Esophagus (tissue), 2 donors: Measurements from ENCODE around the gene GRM8. TPM values are rescaled to one million over a fixed set of nuclear protein-coding genes. Genes with fewer than 3 reads are reported as not detected.

Experiments used
- H3K27ac ChIP-seq, 2 donors: one replicate each; pipeline ENCODE4 v1.5.1; 2013; ENCODE audit warnings: low read depth in 2 of 2, mild to moderate bottlenecking in 2 of 2, inconsistent platforms in 1 of 2, low read length in 1 of 2, moderate library complexity in 1 of 2
- H3K27me3 ChIP-seq, 2 donors: one replicate each; pipeline ENCODE4 v1.6.1; 2013; ENCODE audit warnings: low read length in 2 of 2, control low read depth in 1 of 2, mild to moderate bottlenecking in 1 of 2; ENCODE audit not compliant: insufficient read depth in 2 of 2, control insufficient read depth in 1 of 2
- H3K36me3 ChIP-seq, 2 donors: one replicate each; pipeline ENCODE4 v1.6.1; 2013; ENCODE audit warnings: low read length in 1 of 2; ENCODE audit not compliant: control insufficient read depth in 2 of 2, insufficient read depth in 2 of 2
- H3K4me1 ChIP-seq, 2 donors: one replicate each; pipeline ENCODE4 v1.6.1; 2013; ENCODE audit warnings: low read length in 1 of 2; ENCODE audit not compliant: control insufficient read depth in 2 of 2, insufficient read depth in 2 of 2
- H3K4me3 ChIP-seq, 2 donors: one replicate each; pipeline ENCODE4 v1.5.1; 2013; ENCODE audit warnings: low read length in 2 of 2, mild to moderate bottlenecking in 2 of 2, low read depth in 1 of 2, moderate library complexity in 1 of 2
- H3K9me3 ChIP-seq, 2 donors: one replicate each; pipeline ENCODE4 v1.6.1; 2013; ENCODE audit warnings: mild to moderate bottlenecking in 2 of 2, low read depth in 1 of 2, low read length in 1 of 2, moderate library complexity in 1 of 2; ENCODE audit not compliant: control insufficient read depth in 2 of 2, insufficient read depth in 1 of 2
- WGBS, 2 donors: extraction: QIAGEN DNeasy Blood & Tissue Kit; methylation state at CpG; one replicate each; pipeline ENCODE4 v1.1.7; 2013; 5-methylcytosine and 5-hydroxymethylcytosine counted together
- polyA plus RNA-seq, 2 donors: library from polyadenylated mRNA; stranded (reverse); fragments of 200-250 nt; gene quantifications; one replicate each; pipeline ENCODE4 v1.2.3, GENCODE V29; 2013
- donor health status: healthy with polysubstance abuse.
- donor health status: Bipolar disorder and iron deficiency.

Gene GRM8
- polyA plus RNA-seq, 2 donors, result 0.19 TPM; not detected in 1

DNA sequence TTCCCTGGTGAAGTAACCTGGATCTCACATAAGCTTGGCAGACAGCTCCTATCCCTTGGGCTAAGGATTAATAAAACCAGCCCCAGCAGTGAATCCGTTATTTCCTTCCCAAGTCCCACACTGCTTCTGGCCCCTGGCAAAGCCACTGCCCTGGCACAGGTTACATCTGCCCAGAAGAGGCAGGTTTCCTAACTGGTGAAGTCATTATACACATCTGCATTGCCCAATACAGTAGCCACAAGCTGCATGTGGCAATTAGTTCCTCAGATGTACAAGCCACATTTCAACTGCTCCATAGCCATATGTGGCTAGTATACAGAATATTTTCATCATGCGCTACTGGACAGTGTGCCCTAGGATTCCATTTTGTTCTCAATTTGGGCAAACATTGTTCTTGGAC, 273.0 kb downstream of the GRM8 start:
- WGBS, 2 donors, result 58 to 64% methylated on average over 2 of the region's 2 CpGs
- Histone ChIP-seq H3K4me1 (no peaks in the 10 kb centered on the region), H3K27ac (no peak overlapping the region), H3K27me3 (no peaks in the 10 kb centered on the region), H3K9me3 (peaks cover 0 to 3% of the 10 kb centered on the region in 2 donors), H3K36me3 (no peaks in the 10 kb centered on the region), H3K4me3 (no peak overlapping the region)

GRCh38 chr7:126978865-126979264, 273.9 kb downstream of the GRM8 start:
- Histone ChIP-seq H3K27me3 (no peaks in the 10 kb centered on the region), H3K4me3 (no peak overlapping the region), H3K9me3 (peaks cover 0 to 3% of the 10 kb centered on the region in 2 donors), H3K4me1 (no peaks in the 10 kb centered on the region), H3K36me3 (no peaks in the 10 kb centered on the region), H3K27ac (no peak overlapping the region)
- 58 to 73% methylated on average over 3 of the region's 3 CpGs for WGBS, 2 donors

GRCh38 chr7:126973066-126973465, 279.7 kb downstream of the GRM8 start:
- Histone ChIP-seq H3K9me3 (no peaks in the 10 kb centered on the region), H3K27ac (no peak overlapping the region), H3K36me3 (no peaks in the 10 kb centered on the region), H3K4me3 (no peak overlapping the region), H3K27me3 (no peaks in the 10 kb centered on the region), H3K4me1 (no peaks in the 10 kb centered on the region)

DNA sequence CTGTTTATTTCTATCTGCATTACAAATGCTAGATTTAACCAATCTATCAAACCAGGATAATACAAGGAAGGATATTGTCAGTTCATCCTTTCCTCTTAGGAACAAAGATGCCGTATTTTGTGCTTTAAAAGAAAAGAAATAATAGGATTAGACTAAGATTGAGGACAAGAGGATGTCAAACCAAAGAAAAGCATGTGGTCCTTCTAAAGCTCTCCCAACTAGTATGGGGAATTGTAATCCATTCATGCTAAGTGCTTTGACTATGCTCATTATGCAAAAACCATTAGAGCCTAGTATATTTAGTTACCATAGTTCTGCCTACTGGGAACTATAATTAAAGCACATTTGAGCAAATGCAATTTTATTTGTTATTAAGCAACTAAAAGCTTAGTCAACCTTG, 280.2 kb downstream of the GRM8 start:
- H3K4me1 ChIP-seq, result no peaks in the 10 kb centered on the region
- H3K27me3 ChIP-seq, result no peaks in the 10 kb centered on the region
- H3K36me3 ChIP-seq, result no peaks in the 10 kb centered on the region
- no peak overlapping the region for H3K27ac ChIP-seq
- no peak overlapping the region for H3K4me3 ChIP-seq
- WGBS, 2 donors, result 81 to 82% methylated on average over 1 of the region's 1 CpG
- no peaks in the 10 kb centered on the region for H3K9me3 ChIP-seq

DNA sequence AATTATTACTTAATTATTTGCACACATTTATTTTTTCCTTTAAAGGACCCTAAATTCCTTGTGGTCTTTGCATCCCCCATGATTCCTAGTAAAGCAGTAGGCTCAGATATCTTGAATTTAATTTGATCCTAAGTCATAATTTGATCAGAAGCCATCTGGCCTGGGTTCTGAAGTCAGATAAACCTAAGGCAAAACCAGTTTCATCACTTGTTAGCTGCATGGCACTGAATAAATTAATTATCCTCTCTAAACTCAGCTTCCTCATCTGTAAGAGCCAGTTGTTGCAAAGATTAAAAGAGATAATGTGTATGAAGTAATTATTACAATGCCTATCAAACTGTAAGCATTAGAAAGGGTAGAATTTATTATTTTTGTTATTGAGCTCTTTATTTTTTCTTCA, 293.1 kb downstream of the GRM8 start:
- Histone ChIP-seq H3K4me1 (no peaks in the 10 kb centered on the region), H3K27me3 (no peaks in the 10 kb centered on the region), H3K4me3 (no peak overlapping the region), H3K27ac (no peak overlapping the region), H3K9me3 (peaks cover 4 to 7% of the 10 kb centered on the region in 2 donors), H3K36me3 (no peaks in the 10 kb centered on the region)

DNA sequence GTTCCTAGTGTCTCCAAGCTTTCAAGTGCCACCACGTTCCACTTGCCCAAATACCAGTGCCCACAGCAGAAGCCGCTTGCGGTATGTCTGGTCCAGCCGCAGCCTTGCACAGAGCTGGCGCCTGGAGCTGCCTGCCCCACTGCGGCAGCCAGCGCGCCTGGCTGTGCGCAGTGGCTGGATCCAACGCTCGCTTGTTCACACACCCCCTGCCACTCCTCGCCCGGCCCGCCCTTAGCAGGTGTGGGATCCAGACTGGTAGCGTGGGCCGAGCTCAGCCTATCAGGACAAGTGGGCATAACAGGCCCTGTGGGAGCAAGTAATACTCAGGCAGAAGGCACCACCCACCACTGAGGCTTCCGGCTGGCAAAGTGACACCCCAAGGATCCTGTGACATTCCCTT, 294.4 kb downstream of the GRM8 start:
- no peak overlapping the region for H3K4me3 ChIP-seq
- H3K27me3 ChIP-seq, result no peaks in the 10 kb centered on the region
- H3K27ac ChIP-seq, result no peak overlapping the region
- H3K4me1 ChIP-seq, result no peaks in the 10 kb centered on the region
- 96 to 97% methylated on average over 17 of the region's 17 CpGs for WGBS, 2 donors
- peaks cover 4 to 7% of the 10 kb centered on the region in 2 donors for H3K9me3 ChIP-seq
- no peaks in the 10 kb centered on the region for H3K36me3 ChIP-seq

GRCh38 chr7:126957443-126957842, 295.3 kb downstream of the GRM8 start:
- H3K9me3 ChIP-seq, result peaks cover 4 to 7% of the 10 kb centered on the region in 2 donors
- H3K27me3 ChIP-seq, result no peaks in the 10 kb centered on the region
- no peak overlapping the region for H3K4me3 ChIP-seq
- WGBS, 2 donors, result 80 to 85% methylated on average over 9 of the region's 9 CpGs
- no peaks in the 10 kb centered on the region for H3K36me3 ChIP-seq
- H3K27ac ChIP-seq, result no peak overlapping the region
- H3K4me1 ChIP-seq, result no peaks in the 10 kb centered on the region

DNA sequence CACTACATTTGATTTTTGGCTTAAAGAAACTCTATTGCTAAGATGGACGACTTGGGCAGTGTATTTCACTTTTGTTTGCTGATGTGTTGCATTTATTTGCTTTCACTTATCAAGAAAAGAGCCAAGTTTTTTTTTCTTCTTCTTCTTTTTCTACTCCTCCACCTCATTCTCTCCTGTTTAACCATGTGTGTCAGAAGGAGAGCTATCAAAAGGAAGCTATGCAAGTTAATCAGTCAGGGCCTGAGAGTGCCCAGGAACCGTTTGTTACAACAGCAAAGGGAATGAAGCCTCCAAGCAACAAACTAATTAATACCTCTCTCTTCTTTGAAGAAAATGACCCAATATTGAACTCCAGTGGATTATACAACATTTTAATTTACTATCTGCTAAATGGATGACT, 299.3 kb downstream of the GRM8 start:
- H3K9me3 ChIP-seq, result peaks cover 4 to 6% of the 10 kb centered on the region in 2 donors
- no peaks in the 10 kb centered on the region for H3K4me1 ChIP-seq
- WGBS, 2 donors, result 18 to 22% methylated on average over 2 of the region's 2 CpGs
- H3K27me3 ChIP-seq, result no peaks in the 10 kb centered on the region
- H3K36me3 ChIP-seq, result no peaks in the 10 kb centered on the region
- no peak overlapping the region for H3K4me3 ChIP-seq
- no peak overlapping the region for H3K27ac ChIP-seq

- Histone ChIP-seq H3K9me3 (no peaks in the 10 kb centered on the region), H3K27me3 (no peaks in the 10 kb centered on the region), H3K4me1 (no peaks in the 10 kb centered on the region), H3K36me3 (no peaks in the 10 kb centered on the region), H3K27ac (no peak overlapping the region), H3K4me3 (no peak overlapping the region)
- 84 to 87% methylated on average over 4 of the region's 4 CpGs for WGBS, 2 donors
Observed at GRCh38 chr7:126948664-126949063, 304.1 kb downstream of the GRM8 start.

- H3K4me3 ChIP-seq, result no peak overlapping the region
- no peak overlapping the region for H3K27ac ChIP-seq
- WGBS, 2 donors, result 68 to 70% methylated on average over 4 of the region's 4 CpGs
- H3K9me3 ChIP-seq, result peaks cover 0 to 2% of the 10 kb centered on the region in 2 donors
- H3K27me3 ChIP-seq, result no peaks in the 10 kb centered on the region
- no peaks in the 10 kb centered on the region for H3K36me3 ChIP-seq
- no peaks in the 10 kb centered on the region for H3K4me1 ChIP-seq
Observed at GRCh38 chr7:126940723-126941307, 311.9 kb downstream of the GRM8 start.
